CD4-positive, alpha-beta T cell treated with Interleukin-2 at 100 ng/mL for 4 hours (primary cell): ENCODE measurements around the gene KRT8.

Source experiments
- DNase-seq: peaks from one replicate; pipeline ENCODE4 v3.0.0-alpha.2; 2020; ENCODE audit warnings: low spot score

The KRT8 gene

GRCh38 chr12:52847335-52848102 is 57.4 kb downstream of the KRT8 start:
- no peak for DNase-seq
